Esophagus (tissue), 2 donors: ENCODE results near the gene SMIM22. TPM values are rescaled to one million over a fixed set of nuclear protein-coding genes. Genes with fewer than 3 reads are reported as not detected.

Experiments
- H3K27ac ChIP-seq, 2 donors: one replicate each; pipeline ENCODE4 v1.5.1; 2013; ENCODE audit warnings: low read depth in 2 of 2, mild to moderate bottlenecking in 2 of 2, inconsistent platforms in 1 of 2, low read length in 1 of 2, moderate library complexity in 1 of 2
- H3K27me3 ChIP-seq, 2 donors: one replicate each; pipeline ENCODE4 v1.6.1; 2013; ENCODE audit warnings: low read length in 2 of 2, control low read depth in 1 of 2, mild to moderate bottlenecking in 1 of 2; ENCODE audit not compliant: insufficient read depth in 2 of 2, control insufficient read depth in 1 of 2
- H3K36me3 ChIP-seq, 2 donors: one replicate each; pipeline ENCODE4 v1.6.1; 2013; ENCODE audit warnings: low read length in 1 of 2; ENCODE audit not compliant: control insufficient read depth in 2 of 2, insufficient read depth in 2 of 2
- H3K4me1 ChIP-seq, 2 donors: one replicate each; pipeline ENCODE4 v1.6.1; 2013; ENCODE audit warnings: low read length in 1 of 2; ENCODE audit not compliant: control insufficient read depth in 2 of 2, insufficient read depth in 2 of 2
- H3K4me3 ChIP-seq, 2 donors: one replicate each; pipeline ENCODE4 v1.5.1; 2013; ENCODE audit warnings: low read length in 2 of 2, mild to moderate bottlenecking in 2 of 2, low read depth in 1 of 2, moderate library complexity in 1 of 2
- H3K9me3 ChIP-seq, 2 donors: one replicate each; pipeline ENCODE4 v1.6.1; 2013; ENCODE audit warnings: mild to moderate bottlenecking in 2 of 2, low read depth in 1 of 2, low read length in 1 of 2, moderate library complexity in 1 of 2; ENCODE audit not compliant: control insufficient read depth in 2 of 2, insufficient read depth in 1 of 2
- WGBS, 2 donors: extraction: QIAGEN DNeasy Blood & Tissue Kit; methylation state at CpG; one replicate each; pipeline ENCODE4 v1.1.7; 2013; 5-methylcytosine and 5-hydroxymethylcytosine counted together
- polyA plus RNA-seq, 2 donors: library from polyadenylated mRNA; stranded (reverse); fragments of 200-250 nt; gene quantifications; one replicate each; pipeline ENCODE4 v1.2.3, GENCODE V29; 2013
- donor health status: healthy with polysubstance abuse.
- donor health status: Bipolar disorder and iron deficiency.

The SMIM22 gene
- polyA plus RNA-seq, 2 donors: 20.1 to 28.6 TPM

DNA sequence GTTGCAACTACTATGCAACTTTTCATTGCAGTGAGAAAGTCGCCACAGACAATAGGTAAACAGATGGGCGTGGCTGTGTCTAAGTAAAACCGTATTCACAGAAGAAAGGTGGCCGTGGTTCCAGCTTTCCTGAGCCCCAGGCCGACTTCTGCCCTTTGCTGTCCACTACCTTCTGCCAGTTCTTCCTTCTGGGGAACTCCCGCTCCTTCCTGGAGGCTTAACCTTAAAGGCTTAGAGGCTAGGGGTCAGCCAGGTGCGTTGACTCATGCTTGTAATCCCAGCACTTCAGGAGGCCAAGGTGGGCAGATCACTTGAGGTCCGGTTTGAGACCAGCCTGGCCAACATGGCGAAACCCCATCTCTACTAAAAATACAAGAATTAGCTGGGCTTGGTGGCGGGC lies 4.9 kb upstream of the SMIM22 start:
- Histone ChIP-seq H3K27me3 (no peaks in the 10 kb centered on the region), H3K4me1 (peaks cover 0 to 3% of the 10 kb centered on the region in 2 donors), H3K36me3 (no peaks in the 10 kb centered on the region), H3K9me3 (no peaks in the 10 kb centered on the region), H3K4me3 (no peak overlapping the region), H3K27ac (no peak overlapping the region)
- WGBS, 2 donors: 73% methylated on average over 10 of the region's 10 CpGs

DNA sequence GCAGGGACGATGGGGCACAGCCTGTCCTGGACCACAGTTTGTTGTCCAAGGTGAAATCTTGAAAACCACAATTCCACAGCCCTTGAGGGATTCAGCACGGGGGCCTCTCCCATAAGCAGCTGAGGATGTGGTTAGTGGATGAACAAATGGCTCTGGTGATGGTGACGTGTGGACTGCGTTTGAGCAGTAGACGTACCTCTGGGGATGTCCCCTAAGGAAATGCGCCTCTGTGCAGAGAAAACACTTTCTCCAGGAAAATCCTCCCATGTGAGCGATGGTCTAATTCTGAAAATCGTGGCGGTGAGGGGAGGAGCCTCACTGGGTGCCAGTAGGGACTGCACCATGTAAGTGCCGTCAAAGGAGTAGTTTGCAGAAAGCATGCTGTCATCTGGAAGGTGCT lies 4.3 kb upstream of the SMIM22 start:
- 76 to 77% methylated on average over 10 of the region's 10 CpGs for WGBS, 2 donors
- Histone ChIP-seq H3K9me3 (no peaks in the 10 kb centered on the region), H3K4me1 (peaks cover 0 to 3% of the 10 kb centered on the region in 2 donors), H3K36me3 (no peaks in the 10 kb centered on the region), H3K27me3 (no peaks in the 10 kb centered on the region), H3K4me3 (no peak overlapping the region), H3K27ac (no peak overlapping the region)

DNA sequence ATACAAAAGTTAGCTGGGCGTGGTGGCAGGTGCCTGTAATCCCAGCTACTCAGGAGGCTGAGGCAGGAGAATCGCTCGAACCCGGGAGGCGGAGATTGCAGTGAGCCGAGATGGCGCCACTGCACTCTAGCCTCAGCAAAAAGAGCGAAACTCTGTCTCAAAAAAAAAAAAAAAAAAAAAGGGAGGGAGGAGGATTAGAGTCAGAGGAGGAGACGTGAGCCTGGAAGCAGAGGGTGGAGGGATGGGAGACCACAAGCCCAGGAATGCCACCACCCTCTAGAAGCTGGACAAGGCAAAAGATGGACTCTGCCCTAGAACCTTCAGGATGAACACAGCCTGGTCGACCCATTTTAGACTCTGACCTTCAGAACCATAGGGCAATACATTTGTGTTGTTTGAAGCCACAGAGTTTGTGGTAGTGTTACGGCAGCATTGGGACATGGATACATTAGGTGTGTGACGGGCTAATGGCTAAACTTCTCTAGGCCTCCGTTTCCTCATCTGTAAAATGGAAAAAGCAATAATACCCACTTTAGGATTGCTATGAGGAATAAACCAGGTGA lies 2.1 kb upstream of the SMIM22 start:
- 70 to 75% methylated on average over 12 to 13 of the region's 13 CpGs for WGBS, 2 donors
- Histone ChIP-seq H3K4me1 (peaks cover 0 to 3% of the 10 kb centered on the region in 2 donors), H3K36me3 (peaks cover 4 to 10% of the 10 kb centered on the region in 2 donors), H3K4me3 (no peak overlapping the region), H3K9me3 (no peaks in the 10 kb centered on the region), H3K27me3 (no peaks in the 10 kb centered on the region), H3K27ac (no peak overlapping the region)

DNA sequence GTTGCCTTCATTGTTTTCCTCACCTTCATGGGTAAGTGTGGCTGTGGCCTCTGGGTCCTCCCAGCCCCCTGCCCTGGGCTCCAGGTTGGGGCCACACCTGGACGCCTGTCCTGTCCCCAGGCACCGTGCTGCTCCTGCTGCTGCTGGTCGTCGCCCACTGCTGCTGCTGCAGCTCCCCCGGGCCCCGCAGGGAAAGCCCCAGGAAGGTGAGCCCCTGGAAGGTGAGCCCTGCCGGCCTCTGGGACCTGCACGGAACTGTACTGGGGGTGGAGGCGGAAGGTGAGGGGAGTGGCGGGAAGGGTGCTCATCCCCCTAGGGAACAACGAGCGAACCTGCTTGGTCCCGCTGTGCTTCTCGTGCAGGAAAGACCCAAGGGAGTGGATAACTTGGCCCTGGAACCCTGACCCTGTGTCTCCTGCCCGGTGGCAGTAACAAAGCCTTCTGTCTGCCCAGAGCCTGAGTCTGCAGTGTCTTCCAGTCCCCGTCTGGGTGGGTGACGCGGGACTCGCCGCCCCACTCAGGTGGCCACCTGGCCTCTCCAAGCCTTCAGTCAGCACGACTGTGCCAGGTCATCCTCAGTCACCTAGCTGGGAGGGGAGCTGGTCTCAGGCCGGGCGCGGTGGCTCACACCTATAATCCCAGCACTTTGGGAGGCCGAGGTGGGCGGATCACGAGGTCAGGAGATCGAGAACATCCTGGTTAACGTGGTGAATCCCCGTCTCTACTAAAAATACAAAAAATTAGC lies 831 bp downstream of the SMIM22 start:
- WGBS, 2 donors: 79 to 89% methylated on average over 30 of the region's 30 CpGs
- H3K4me1 ChIP-seq: peaks cover 0 to 10% of the 10 kb centered on the region in 2 donors
- H3K36me3 ChIP-seq: peaks cover 7 to 23% of the 10 kb centered on the region in 2 donors
- no peak overlapping the region for H3K27ac ChIP-seq
- H3K27me3 ChIP-seq: no peaks in the 10 kb centered on the region
- H3K9me3 ChIP-seq: no peaks in the 10 kb centered on the region
- H3K4me3 ChIP-seq: no peak overlapping the region

DNA sequence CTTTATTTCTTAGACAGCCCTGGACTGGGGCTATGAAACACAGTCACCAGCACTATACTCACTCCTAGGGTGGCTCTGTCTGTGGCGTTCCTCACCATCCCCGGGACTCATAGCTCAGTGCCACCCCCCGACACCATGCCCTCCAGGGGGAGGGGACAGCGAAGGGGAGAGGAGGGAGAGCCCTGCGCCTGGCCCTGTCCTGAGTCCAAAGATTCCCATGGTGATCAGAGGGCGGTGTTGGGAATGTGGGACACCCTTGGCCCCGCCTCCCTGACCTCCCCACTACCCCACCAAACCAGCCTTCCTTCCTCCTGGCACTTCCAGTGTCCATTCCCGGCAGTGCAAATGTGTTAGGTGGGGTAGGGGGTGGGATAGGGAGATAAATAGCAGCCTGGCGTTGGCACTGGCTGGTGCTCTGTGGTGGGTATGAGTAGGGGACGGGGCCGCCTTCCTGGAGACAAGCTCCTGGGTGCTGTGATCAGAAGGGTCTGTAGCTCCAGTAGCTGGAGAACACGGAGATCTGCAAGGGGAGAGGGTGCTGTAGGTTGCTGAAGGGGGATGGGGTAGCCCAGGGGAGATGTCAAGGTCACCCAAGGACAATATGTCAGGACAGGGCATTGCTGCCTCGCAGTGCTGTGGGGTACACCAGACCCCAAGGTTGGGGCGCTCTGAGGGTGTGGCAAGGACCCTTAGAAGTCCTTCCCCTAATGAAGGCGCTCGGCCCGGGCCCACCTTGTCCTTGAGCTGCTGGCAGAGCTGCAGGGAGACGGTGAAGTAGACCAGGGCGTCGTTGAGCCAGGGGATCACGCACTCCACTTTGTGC lies 2.0 kb downstream of the SMIM22 start:
- no peak overlapping the region for H3K27ac ChIP-seq
- WGBS, 2 donors: 88 to 91% methylated on average over 20 to 21 of the region's 21 CpGs
- H3K27me3 ChIP-seq: no peaks in the 10 kb centered on the region
- H3K4me3 ChIP-seq: no peak overlapping the region
- peaks cover 0 to 16% of the 10 kb centered on the region in 2 donors for H3K4me1 ChIP-seq
- peaks cover 7 to 23% of the 10 kb centered on the region in 2 donors for H3K36me3 ChIP-seq
- no peaks in the 10 kb centered on the region for H3K9me3 ChIP-seq

DNA sequence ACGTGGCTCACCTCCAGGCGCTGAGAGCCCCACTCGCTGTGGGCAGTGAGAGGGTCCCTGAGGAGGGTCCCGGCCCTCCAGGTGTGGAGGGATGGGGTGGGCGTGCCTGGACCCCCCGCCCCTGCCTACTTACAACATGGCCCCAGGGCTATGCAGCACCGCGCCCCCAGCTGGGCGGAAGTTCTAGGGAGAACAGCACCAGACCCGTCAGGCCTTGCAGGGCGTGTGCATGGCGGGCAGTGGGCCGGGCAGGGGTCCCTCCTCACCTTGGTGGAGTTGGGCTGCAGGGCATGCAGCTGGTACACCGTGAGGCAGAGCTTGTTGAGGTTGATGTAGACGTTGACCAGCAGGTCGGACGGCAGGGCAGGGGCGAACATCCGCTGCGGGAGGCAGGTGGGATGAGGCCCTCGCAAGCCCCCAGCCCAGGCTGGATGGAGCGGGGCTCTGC lies 2.7 kb downstream of the SMIM22 start:
- WGBS, 2 donors: 89 to 90% methylated on average over 22 of the region's 22 CpGs
- no peaks in the 10 kb centered on the region for H3K27me3 ChIP-seq

DNA sequence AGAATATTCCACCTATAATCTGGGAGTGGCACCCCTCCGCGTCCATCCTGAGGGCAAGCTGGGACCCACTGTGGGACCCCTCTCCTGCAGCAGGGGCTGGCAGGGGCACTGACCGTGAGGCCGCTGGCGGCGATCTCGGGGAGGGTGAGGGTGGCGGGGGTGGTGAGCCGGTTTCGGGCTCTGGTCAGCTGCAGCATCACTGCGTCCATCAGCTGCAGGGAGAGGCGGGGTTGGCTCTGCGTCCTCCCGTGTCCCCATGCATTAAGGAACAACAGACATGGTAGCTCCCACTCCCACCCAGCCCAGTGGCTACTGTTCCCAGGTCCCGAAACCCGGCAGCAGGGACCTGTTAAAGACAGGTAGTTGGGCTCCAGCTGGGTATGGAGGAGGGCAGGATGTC lies 3.3 kb downstream of the SMIM22 start:
- Histone ChIP-seq H3K4me1 (peaks cover 0 to 16% of the 10 kb centered on the region in 2 donors), H3K9me3 (no peaks in the 10 kb centered on the region), H3K27ac (no peak overlapping the region), H3K36me3 (peaks cover 7 to 23% of the 10 kb centered on the region in 2 donors), H3K4me3 (no peak overlapping the region), H3K27me3 (no peaks in the 10 kb centered on the region)
- 92 to 94% methylated on average over 16 of the region's 16 CpGs for WGBS, 2 donors

More for the DNA sequence above, 2.7 kb downstream of the SMIM22 start:
- H3K27ac ChIP-seq: no peak overlapping the region
- peaks cover 0 to 16% of the 10 kb centered on the region in 2 donors for H3K4me1 ChIP-seq
- H3K36me3 ChIP-seq: peaks cover 7 to 23% of the 10 kb centered on the region in 2 donors
- no peak overlapping the region for H3K4me3 ChIP-seq
- H3K9me3 ChIP-seq: no peaks in the 10 kb centered on the region

DNA sequence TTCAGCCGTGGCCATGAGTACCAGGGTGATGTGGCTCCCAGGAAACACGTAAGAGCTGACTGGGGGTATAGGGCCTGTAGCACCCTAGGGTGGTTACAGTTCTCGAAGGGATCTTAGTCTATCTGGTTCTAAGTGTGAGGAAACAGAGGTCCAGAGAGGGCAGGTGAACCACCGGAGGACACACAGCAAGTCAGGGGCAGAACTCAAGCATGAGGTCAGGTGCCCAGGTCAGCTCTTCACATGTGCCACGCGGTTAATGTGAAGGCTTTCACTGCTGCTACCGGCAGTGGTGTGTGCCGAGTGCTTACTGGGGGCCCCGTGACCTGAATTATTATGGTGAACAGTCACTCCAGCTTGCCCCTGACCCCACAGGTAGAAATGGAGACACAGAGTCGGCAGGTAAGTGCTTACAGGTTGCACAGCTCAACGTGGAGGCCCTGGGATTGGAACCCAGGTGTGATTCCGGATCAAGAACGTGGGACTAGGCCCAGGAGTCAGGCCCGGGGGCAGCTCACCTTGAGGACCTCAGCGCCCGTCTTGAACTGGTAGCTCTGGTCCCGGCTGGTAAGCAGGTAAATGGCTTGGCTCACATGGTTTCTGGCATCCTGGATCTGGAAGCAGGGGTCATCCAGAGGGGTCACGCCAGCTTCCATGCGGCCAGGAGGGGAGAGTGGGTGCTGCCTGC lies 4.1 kb downstream of the SMIM22 start:
- Histone ChIP-seq H3K36me3 (peaks cover 7 to 27% of the 10 kb centered on the region in 2 donors), H3K27ac (no peak overlapping the region), H3K9me3 (no peaks in the 10 kb centered on the region), H3K4me1 (peaks cover 0 to 16% of the 10 kb centered on the region in 2 donors), H3K27me3 (no peaks in the 10 kb centered on the region), H3K4me3 (no peak overlapping the region)
- 91% methylated on average over 19 of the region's 19 CpGs for WGBS, 2 donors
